Measurements from ENCODE around the gene MOB2. TPM values are rescaled to one million over a fixed set of nuclear protein-coding genes. Genes with fewer than 3 reads are reported as not detected.

MOB2 gene
- polyA plus RNA-seq, 3 donors: 22.1 to 44.1 (median 22.5) TPM

DNA sequence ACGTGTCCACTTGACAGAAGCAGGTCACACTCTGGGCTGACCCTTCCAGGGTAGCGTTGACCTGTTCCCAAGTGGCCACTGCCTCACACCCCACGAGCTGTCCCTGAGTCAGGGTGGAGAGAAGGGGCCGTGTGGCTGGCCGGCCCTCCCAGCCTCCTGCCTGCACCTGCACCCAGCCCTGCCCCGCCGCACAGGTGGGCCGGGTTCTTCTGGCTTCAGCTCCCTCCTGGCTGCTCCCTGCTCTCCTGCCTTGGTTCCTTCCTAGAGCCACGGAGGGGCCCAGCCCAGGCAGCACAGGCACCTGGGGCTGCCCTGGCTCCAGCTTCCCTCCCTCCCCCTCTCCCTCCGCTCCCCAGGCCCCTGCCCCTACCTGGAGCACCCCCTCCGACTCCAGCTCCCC lies 42.3 kb downstream of the MOB2 start:
- Mint-ChIP-seq H3K9me3 (no peaks in the 10 kb centered on the region), H3K4me1 (no peaks in the 10 kb centered on the region), H3K27ac (no peak overlapping the region), H3K4me3 (no peak overlapping the region), H3K36me3 (no peaks in the 10 kb centered on the region), H3K27me3 (ENCODE audit: low read depth in 3 of 3) (peaks cover 0 to 3% (median 2%) of the 10 kb centered on the region in 3 donors)
- H3K27me3 ChIP-seq (ENCODE audit: control insufficient read depth in 2 of 2, insufficient read depth in 2 of 2, low read length in 2 of 2): no peaks in the 10 kb centered on the region
- no peaks in the 10 kb centered on the region for H4K20me1 ChIP-seq (ENCODE audit: insufficient read depth, low read length)
- DNase-seq: no peak
- intact Hi-C loops (cut with micrococcal nuclease): no loop called here
- H3K79me2 ChIP-seq (ENCODE audit: insufficient read depth, low read length): no peaks in the 10 kb centered on the region
- H3K4me2 ChIP-seq (replicated peaks; ENCODE audit: extremely low read depth, low read length, poor library complexity, severe bottlenecking): no peak overlapping the region
- H3K9me3 ChIP-seq (replicated peaks in 1 of 2; ENCODE audit: control insufficient read depth in 1 of 2, insufficient read depth in 1 of 2, low read length in 2 of 2): no peaks in the 10 kb centered on the region
- no peak overlapping the region for H3K27ac ChIP-seq (ENCODE audit: low read depth in 1 of 2, low read length in 2 of 2)
- no peaks in the 10 kb centered on the region for H3K36me3 ChIP-seq (replicated peaks in 1 of 2; ENCODE audit: control insufficient read depth in 1 of 2, insufficient read depth in 2 of 2, low read length in 2 of 2)
- H3K9ac ChIP-seq (ENCODE audit: insufficient read depth, low read length, poor library complexity, severe bottlenecking): no peak overlapping the region
- H3K4me3 ChIP-seq (replicated peaks in 1 of 3; ENCODE audit: low read depth in 2 of 3, low read length in 3 of 3): no peak overlapping the region
- H3K4me1 ChIP-seq (ENCODE audit: control insufficient read depth in 1 of 2, insufficient read depth in 2 of 2, low read length in 2 of 2): no peaks in the 10 kb centered on the region
- no peak overlapping the region for H2AFZ ChIP-seq (ENCODE audit: insufficient read depth, low read depth, low read length, poor library complexity, severe bottlenecking)
- TF ChIP-seq, protein P1, sequence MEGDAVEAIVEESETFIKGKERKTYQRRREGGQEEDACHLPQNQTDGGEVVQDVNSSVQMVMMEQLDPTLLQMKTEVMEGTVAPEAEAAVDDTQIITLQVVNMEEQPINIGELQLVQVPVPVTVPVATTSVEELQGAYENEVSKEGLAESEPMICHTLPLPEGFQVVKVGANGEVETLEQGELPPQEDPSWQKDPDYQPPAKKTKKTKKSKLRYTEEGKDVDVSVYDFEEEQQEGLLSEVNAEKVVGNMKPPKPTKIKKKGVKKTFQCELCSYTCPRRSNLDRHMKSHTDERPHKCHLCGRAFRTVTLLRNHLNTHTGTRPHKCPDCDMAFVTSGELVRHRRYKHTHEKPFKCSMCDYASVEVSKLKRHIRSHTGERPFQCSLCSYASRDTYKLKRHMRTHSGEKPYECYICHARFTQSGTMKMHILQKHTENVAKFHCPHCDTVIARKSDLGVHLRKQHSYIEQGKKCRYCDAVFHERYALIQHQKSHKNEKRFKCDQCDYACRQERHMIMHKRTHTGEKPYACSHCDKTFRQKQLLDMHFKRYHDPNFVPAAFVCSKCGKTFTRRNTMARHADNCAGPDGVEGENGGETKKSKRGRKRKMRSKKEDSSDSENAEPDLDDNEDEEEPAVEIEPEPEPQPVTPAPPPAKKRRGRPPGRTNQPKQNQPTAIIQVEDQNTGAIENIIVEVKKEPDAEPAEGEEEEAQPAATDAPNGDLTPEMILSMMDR (IDR thresholded peaks at IDR 0.05): no peak
- 86% methylated on average over 5 of the region's 11 CpGs for WGBS (ENCODE audit: insufficient coverage)

DNA sequence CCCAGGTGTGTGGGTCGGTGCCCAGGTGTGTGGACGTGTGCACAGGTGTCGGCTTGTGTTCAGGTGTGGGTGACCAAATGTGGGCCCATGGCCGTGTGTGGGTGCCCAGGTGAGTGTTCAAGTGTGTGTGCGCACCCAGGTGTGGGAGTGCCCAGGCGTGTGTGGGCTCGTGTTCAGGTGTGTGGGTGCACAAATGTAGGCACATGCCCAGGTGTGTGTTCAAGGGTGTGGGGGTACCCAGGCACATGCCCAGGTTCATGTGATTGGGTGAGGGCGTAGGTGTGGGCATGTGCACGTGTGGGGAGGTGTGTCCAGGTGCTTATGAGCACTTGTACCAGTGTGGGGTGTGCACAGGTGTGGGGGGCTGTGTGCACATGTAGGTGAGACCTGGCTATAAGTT lies 42.8 kb downstream of the MOB2 start:
- Histone ChIP-seq H3K4me2 (replicated peaks; ENCODE audit: extremely low read depth, low read length, poor library complexity, severe bottlenecking) (no peak overlapping the region), H3K4me3 (replicated peaks in 1 of 3; ENCODE audit: low read depth in 2 of 3, low read length in 3 of 3) (no peak overlapping the region), H3K79me2 (ENCODE audit: insufficient read depth, low read length) (no peaks in the 10 kb centered on the region), H4K20me1 (ENCODE audit: insufficient read depth, low read length) (no peaks in the 10 kb centered on the region), H3K4me1 (ENCODE audit: control insufficient read depth in 1 of 2, insufficient read depth in 2 of 2, low read length in 2 of 2) (no peaks in the 10 kb centered on the region), H3K27ac (ENCODE audit: low read depth in 1 of 2, low read length in 2 of 2) (no peak overlapping the region), H3K27me3 (ENCODE audit: control insufficient read depth in 2 of 2, insufficient read depth in 2 of 2, low read length in 2 of 2) (no peaks in the 10 kb centered on the region), H3K9ac (ENCODE audit: insufficient read depth, low read length, poor library complexity, severe bottlenecking) (no peak overlapping the region), H3K36me3 (replicated peaks in 1 of 2; ENCODE audit: control insufficient read depth in 1 of 2, insufficient read depth in 2 of 2, low read length in 2 of 2) (no peaks in the 10 kb centered on the region), H3K9me3 (replicated peaks in 1 of 2; ENCODE audit: control insufficient read depth in 1 of 2, insufficient read depth in 1 of 2, low read length in 2 of 2) (no peaks in the 10 kb centered on the region), H2AFZ (ENCODE audit: insufficient read depth, low read depth, low read length, poor library complexity, severe bottlenecking) (no peak overlapping the region)
- DNase-seq: no peak
- no peak overlapping the region for H3K27ac Mint-ChIP-seq
- no peak overlapping the region for H3K4me3 Mint-ChIP-seq
- no peaks in the 10 kb centered on the region for H3K36me3 Mint-ChIP-seq
- 89% methylated on average over 9 of the region's 9 CpGs for WGBS (ENCODE audit: insufficient coverage)
- no peaks in the 10 kb centered on the region for H3K4me1 Mint-ChIP-seq
- intact Hi-C loops (cut with micrococcal nuclease): no loop called here
- no peaks in the 10 kb centered on the region for H3K9me3 Mint-ChIP-seq
- TF ChIP-seq, protein P1 (IDR thresholded peaks at IDR 0.05): no peak
- peaks cover 0 to 2% (median 2%) of the 10 kb centered on the region in 3 donors for H3K27me3 Mint-ChIP-seq (ENCODE audit: low read depth in 3 of 3)

Data from CD14-positive monocyte (primary cell).